ENCODE results near the gene SLC9A2.
A peak's percentile ranks its signal among the peaks of the same experiment; 100 is the strongest.

DNA sequence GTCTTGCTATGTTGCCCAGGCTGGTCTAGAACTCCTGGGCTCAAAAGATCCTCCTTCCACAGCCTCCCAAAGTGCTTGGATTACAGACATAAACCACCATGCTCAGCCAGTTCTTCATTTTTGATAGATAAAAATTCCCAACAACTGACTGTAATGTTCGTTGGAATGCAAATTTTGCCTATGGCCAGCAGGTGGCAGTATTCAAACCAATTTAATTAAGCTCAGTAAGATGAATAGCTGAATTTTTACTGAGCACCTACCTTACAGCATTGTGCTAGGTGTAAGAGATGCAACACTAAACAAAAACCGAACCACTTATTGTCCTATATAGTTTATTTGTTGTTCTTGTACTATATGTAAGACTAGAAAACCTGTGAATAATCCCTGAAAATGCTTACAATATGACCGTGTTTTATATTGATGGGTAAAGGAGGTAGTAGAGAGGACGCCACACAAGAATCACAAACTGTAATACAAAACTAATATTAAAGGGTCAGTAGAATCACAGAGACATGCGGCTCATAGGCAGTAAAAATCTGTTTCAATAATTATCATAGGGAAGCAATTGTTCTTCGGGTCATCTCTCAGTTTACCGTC, 134.3 kb downstream of the SLC9A2 start:
- TF ChIP-seq POLR2AphosphoS5 (IDR thresholded peaks at IDR 0.05) = no peak
- TF ChIP-seq, protein P1, sequence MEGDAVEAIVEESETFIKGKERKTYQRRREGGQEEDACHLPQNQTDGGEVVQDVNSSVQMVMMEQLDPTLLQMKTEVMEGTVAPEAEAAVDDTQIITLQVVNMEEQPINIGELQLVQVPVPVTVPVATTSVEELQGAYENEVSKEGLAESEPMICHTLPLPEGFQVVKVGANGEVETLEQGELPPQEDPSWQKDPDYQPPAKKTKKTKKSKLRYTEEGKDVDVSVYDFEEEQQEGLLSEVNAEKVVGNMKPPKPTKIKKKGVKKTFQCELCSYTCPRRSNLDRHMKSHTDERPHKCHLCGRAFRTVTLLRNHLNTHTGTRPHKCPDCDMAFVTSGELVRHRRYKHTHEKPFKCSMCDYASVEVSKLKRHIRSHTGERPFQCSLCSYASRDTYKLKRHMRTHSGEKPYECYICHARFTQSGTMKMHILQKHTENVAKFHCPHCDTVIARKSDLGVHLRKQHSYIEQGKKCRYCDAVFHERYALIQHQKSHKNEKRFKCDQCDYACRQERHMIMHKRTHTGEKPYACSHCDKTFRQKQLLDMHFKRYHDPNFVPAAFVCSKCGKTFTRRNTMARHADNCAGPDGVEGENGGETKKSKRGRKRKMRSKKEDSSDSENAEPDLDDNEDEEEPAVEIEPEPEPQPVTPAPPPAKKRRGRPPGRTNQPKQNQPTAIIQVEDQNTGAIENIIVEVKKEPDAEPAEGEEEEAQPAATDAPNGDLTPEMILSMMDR (IDR thresholded peaks at IDR 0.05) = peak; percentile 65 to 86 (median 79)
- TF ChIP-seq POLR2A (IDR thresholded peaks at IDR 0.05) = no peak
- no peak for TF ChIP-seq EP300 (IDR thresholded peaks at IDR 0.05; ENCODE audit: low read depth)
